Hematopoietic multipotent progenitor cell treated with erythropoietin and hydrocortisone succinate and interleukin-3 and kit ligand, for 17 days (in vitro differentiated cells): ENCODE data around the gene IFNA2.
"Not testable (repeated sequence)": the region's sequence is repeated elsewhere in the genome, so short reads cannot be mapped to it uniquely, and the experiment has no call there.

Experiments
- DNase-seq: peaks from one replicate; pipeline ENCODE4 v3.0.0-alpha.2; 2015; ENCODE audit warnings: low spot score

IFNA2 gene

GRCh38 chr9:21381448-21382339, 3.5 kb downstream of the IFNA2 start:
- DNase-seq, result no peak

- DNase-seq, result not testable (repeated sequence)
Measured at GRCh38 chr9:21371467-21371866, 13.7 kb downstream of the IFNA2 start.

- DNase-seq, result no peak
Measured at GRCh38 chr9:21367957-21368356, 17.2 kb downstream of the IFNA2 start, which contains the start of gene IFNA13. Gene IFNA13, minus strand, starts transcription at chr9:21368057. Its CDS starts 47 bp downstream, at chr9:21368010.

- DNase-seq, result not testable (repeated sequence)
Measured at GRCh38 chr9:21367169-21367568, 18.0 kb downstream of the IFNA2 start.

- no peak for DNase-seq
Measured at GRCh38 chr9:21362287-21362686, 22.9 kb downstream of the IFNA2 start.

- no peak for DNase-seq
Measured at GRCh38 chr9:21357479-21358460, 27.4 kb downstream of the IFNA2 start.

GRCh38 chr9:21350787-21351186, 34.4 kb downstream of the IFNA2 start, which contains the start of gene IFNA6:
Gene IFNA6, minus strand, starts transcription at chr9:21350887. Its CDS starts 0 bp downstream, at chr9:21350887.
- no peak for DNase-seq

GRCh38 chr9:21348430-21348970, 36.7 kb downstream of the IFNA2 start:
- DNase-seq, result no peak

- DNase-seq, result no peak
Measured at GRCh38 chr9:21340735-21341134, 44.5 kb downstream of the IFNA2 start.

GRCh38 chr9:21336457-21336856, 48.7 kb downstream of the IFNA2 start:
- DNase-seq, result no peak

GRCh38 chr9:21334701-21335632, 50.2 kb downstream of the IFNA2 start, which contains the start of gene KLHL9:
Gene KLHL9, minus strand, starts transcription at chr9:21335404. Its CDS starts 545 bp downstream, at chr9:21334859.
- peak; percentile 77 for DNase-seq
